Calu3 (cell line): ENCODE data around the gene LAMP1. TPM values are rescaled to one million over a fixed set of nuclear protein-coding genes. Genes with fewer than 3 reads are reported as not detected.

Source experiments
- BruUV-seq: library from RNA; stranded (reverse); fragments of 400-500 nt; replicated peaks from 2 replicates; lab custom pipeline; 2021; lab: Mats Ljungman, UMichigan
- CTCF ChIA-PET: fragments of 300-600 bp; sonication (Branson Sonifier 250); formaldehyde crosslinking; loops from one replicate; lab custom pipeline; 2022; ENCODE audit warnings: antibody characterized with exemption; lab: Charles Lee
- DNase-seq: peaks from one replicate; pipeline ENCODE4 v3.0.0; 2022
- H3K27ac Mint-ChIP-seq: one replicate; pipeline ENCODE4 v1.8.0; 2022; ENCODE audit warnings: mixed read lengths; ENCODE audit not compliant: unreplicated experiment
- H3K27me3 Mint-ChIP-seq: one replicate; pipeline ENCODE4 v1.8.0; 2022; ENCODE audit warnings: mixed read lengths; ENCODE audit not compliant: unreplicated experiment
- H3K36me3 Mint-ChIP-seq: one replicate; pipeline ENCODE4 v1.8.0; 2022; ENCODE audit warnings: mild to moderate bottlenecking, moderate library complexity, mixed read lengths; ENCODE audit not compliant: insufficient read depth, unreplicated experiment
- H3K4me1 Mint-ChIP-seq: one replicate; pipeline ENCODE4 v1.8.0; 2022; ENCODE audit warnings: mild to moderate bottlenecking, low read depth, mixed read lengths; ENCODE audit not compliant: unreplicated experiment
- H3K4me3 Mint-ChIP-seq: one replicate; pipeline ENCODE4 v1.8.0; 2022; ENCODE audit warnings: mild to moderate bottlenecking, low read depth, moderate library complexity, mixed read lengths; ENCODE audit not compliant: unreplicated experiment
- H3K9me3 Mint-ChIP-seq: one replicate; pipeline ENCODE4 v1.8.0; 2022; ENCODE audit warnings: low read depth, mixed read lengths; ENCODE audit not compliant: unreplicated experiment
- intact Hi-C: fragments of 100-400 bp; cut with micrococcal nuclease; formaldehyde crosslinking; loops from one replicate; pipeline ENCODE4 v1.10.0; 2022; ENCODE audit not compliant: unreplicated experiment
- total RNA-seq: library from RNA; stranded (reverse); gene quantifications from 2 replicates; pipeline ENCODE4 v1.2.3, GENCODE V29; 2022
- TF ChIP-seq, protein P1 (sequence below): fragments of 200-600 bp; IDR thresholded peaks from one replicate; pipeline ENCODE4 v1.8.0; 2022; ENCODE audit warnings: antibody characterized with exemption; ENCODE audit not compliant: unreplicated experiment

Gene LAMP1
- total RNA-seq, 1 experiment from 2014 or later: 70.7 TPM

DNA sequence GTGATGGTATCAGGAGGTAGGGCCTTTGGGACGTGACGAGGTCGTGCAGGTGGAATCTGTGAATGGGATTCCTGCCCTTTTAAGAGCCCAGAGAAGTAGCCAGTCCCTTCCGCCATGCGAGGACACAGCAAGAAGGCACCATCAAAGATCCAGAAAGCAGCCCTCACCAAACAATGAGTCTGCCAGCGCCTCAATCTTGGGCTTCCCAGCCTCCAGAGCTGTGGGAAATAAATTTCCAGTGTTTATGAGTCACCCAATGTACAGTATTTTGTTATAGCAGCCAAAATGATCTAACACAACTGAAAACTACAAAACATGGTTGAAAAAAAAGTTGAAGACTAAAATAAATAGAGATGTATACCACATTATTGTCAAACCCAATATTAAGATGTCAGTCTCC, 16.9 kb upstream of the LAMP1 start:
- Mint-ChIP-seq H3K27me3 (peaks cover 13% of the 10 kb centered on the region), H3K27ac (no peak overlapping the region), H3K4me1 (no peaks in the 10 kb centered on the region), H3K36me3 (no peaks in the 10 kb centered on the region), H3K4me3 (no peak overlapping the region), H3K9me3 (no peaks in the 10 kb centered on the region)
- TF ChIP-seq, protein P1, sequence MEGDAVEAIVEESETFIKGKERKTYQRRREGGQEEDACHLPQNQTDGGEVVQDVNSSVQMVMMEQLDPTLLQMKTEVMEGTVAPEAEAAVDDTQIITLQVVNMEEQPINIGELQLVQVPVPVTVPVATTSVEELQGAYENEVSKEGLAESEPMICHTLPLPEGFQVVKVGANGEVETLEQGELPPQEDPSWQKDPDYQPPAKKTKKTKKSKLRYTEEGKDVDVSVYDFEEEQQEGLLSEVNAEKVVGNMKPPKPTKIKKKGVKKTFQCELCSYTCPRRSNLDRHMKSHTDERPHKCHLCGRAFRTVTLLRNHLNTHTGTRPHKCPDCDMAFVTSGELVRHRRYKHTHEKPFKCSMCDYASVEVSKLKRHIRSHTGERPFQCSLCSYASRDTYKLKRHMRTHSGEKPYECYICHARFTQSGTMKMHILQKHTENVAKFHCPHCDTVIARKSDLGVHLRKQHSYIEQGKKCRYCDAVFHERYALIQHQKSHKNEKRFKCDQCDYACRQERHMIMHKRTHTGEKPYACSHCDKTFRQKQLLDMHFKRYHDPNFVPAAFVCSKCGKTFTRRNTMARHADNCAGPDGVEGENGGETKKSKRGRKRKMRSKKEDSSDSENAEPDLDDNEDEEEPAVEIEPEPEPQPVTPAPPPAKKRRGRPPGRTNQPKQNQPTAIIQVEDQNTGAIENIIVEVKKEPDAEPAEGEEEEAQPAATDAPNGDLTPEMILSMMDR: no peak
- DNase-seq: no peak
- CTCF ChIA-PET: no interaction called here
- intact Hi-C loops: no loop called here
- BruUV-seq: no TSS peak

DNA sequence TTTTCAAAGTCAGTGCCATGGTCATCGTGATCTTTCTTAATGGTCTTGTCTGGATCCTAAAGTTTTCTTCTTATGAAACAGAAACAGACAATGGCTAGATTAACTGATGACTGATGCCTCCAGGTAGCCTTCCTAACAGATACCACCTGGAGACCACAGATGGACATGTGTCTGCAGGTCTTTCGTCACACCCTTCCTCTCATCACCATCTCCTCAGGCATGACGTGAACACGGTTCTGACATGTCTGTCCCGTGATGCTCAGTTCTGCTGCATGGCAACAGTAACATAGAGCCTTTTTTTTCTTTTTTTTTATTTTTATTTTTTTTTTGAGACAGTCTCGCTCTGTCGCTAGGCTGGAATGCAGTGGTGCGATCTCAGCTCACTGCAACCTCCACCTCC, 13.1 kb upstream of the LAMP1 start:
- Mint-ChIP-seq H3K27me3 (peaks cover 13% of the 10 kb centered on the region), H3K27ac (no peak overlapping the region), H3K4me1 (no peaks in the 10 kb centered on the region), H3K36me3 (no peaks in the 10 kb centered on the region), H3K9me3 (no peaks in the 10 kb centered on the region), H3K4me3 (no peak overlapping the region)
- BruUV-seq: no TSS peak
- TF ChIP-seq, protein P1: no peak
- intact Hi-C loops: no loop called here
- no peak for DNase-seq
- CTCF ChIA-PET: no interaction called here

DNA sequence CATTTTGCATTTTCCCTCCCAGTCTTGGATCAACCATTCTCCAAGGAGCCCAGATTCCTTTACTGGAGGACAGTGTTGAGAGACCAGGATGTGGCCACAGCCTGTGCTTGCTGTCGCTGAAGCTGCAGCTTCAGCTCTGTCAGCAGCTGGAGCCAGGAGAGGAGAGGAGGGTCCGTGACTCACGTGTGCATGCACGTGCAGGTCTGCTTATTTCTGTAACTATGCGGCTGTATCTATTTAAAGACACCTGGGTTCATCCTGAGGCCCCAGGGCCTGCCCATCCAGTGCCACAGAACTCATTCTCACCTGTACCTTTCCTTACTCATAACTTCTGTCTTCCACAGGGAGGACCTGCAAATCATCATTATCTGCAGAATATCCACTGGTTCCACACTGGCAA, 8.2 kb upstream of the LAMP1 start:
- H3K27me3 Mint-ChIP-seq: peaks cover 12% of the 10 kb centered on the region
- TF ChIP-seq, protein P1: no peak
- CTCF ChIA-PET: no interaction called here

DNA sequence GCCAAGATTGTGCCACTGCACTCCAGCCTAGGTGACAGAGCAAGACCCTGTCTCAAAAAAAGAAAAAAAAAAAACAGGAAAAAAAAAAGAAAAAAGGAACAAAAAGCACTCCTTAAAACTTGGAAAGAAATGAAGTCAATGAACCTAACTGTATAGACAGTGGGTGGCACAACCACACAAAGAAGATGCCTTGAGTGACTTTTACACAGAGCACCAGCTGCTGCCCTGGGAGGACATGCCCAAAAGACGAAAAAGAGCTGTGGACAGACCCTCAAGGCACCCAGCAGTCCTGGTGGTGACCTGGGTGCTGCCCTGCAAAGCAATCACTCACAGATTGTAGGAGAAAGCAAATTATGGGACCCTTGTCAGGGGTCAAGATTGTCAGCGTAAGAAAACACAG, 5.9 kb upstream of the LAMP1 start:
- Mint-ChIP-seq H3K9me3 (no peaks in the 10 kb centered on the region), H3K27ac (no peak overlapping the region), H3K4me1 (no peaks in the 10 kb centered on the region), H3K27me3 (peaks cover 12% of the 10 kb centered on the region), H3K4me3 (no peak overlapping the region), H3K36me3 (no peaks in the 10 kb centered on the region)
- no peak for DNase-seq
- intact Hi-C loops: no loop called here
- TF ChIP-seq, protein P1: no peak
- BruUV-seq: no TSS peak
- CTCF ChIA-PET: interaction anchor here (0.9 kb wide), 1 partner anchor 115 kb away, joined by 8 read pairs; no protein-coding TSS in a partner anchor

More for the DNA sequence above, 8.2 kb upstream of the LAMP1 start:
- Mint-ChIP-seq H3K4me3 (no peak overlapping the region), H3K27ac (no peak overlapping the region), H3K4me1 (no peaks in the 10 kb centered on the region), H3K36me3 (no peaks in the 10 kb centered on the region), H3K9me3 (no peaks in the 10 kb centered on the region)
- intact Hi-C loops: no loop called here
- no peak for DNase-seq
- BruUV-seq: no TSS peak
